IPS-11a (cell line): ENCODE measurements around the gene STIL.
"Not testable (repeated sequence)": the region's sequence is repeated elsewhere in the genome, so short reads cannot be mapped to it uniquely, and the experiment has no call there.

Experiments
- H3K4me3 ChIP-seq: one replicate; pipeline ENCODE4 v1.5.1; 2013; ENCODE audit warnings: low read depth, low read length, control low read depth

The STIL gene

GRCh38 chr1:47313915-47314664, at the start of gene STIL:
STIL (minus strand) TSS chr1:47314147; CDS start chr1:47310319, 3,828 bp downstream.
- peak within 1 kb of the TSS; percentile 91 for H3K4me3 ChIP-seq

- H3K4me3 ChIP-seq = no peak overlapping the region
Observed at GRCh38 chr1:47362828-47363227, 48.9 kb upstream of the STIL start.

GRCh38 chr1:47361380-47361779, 47.4 kb upstream of the STIL start:
- no peak overlapping the region for H3K4me3 ChIP-seq

GRCh38 chr1:47351305-47351704, 37.4 kb upstream of the STIL start:
- no peak overlapping the region for H3K4me3 ChIP-seq

GRCh38 chr1:47348246-47348645, 34.3 kb upstream of the STIL start:
- H3K4me3 ChIP-seq = no peak overlapping the region

- H3K4me3 ChIP-seq = no peak overlapping the region
Observed at GRCh38 chr1:47347735-47348134, 33.8 kb upstream of the STIL start.

- H3K4me3 ChIP-seq = not testable (repeated sequence)
Observed at GRCh38 chr1:47346979-47347378, 33.0 kb upstream of the STIL start.

GRCh38 chr1:47340227-47340626, 26.3 kb upstream of the STIL start:
- H3K4me3 ChIP-seq = no peak overlapping the region

- no peak overlapping the region for H3K4me3 ChIP-seq
Observed at GRCh38 chr1:47338249-47339077, 24.5 kb upstream of the STIL start.

- H3K4me3 ChIP-seq = no peak overlapping the region
Observed at GRCh38 chr1:47337350-47337749, 23.4 kb upstream of the STIL start.

GRCh38 chr1:47334765-47335435, 21.0 kb upstream of the STIL start:
- H3K4me3 ChIP-seq = peak overlapping the region; percentile 64

GRCh38 chr1:47333922-47334764, 20.2 kb upstream of the STIL start:
- peak overlapping the region; percentile 64 for H3K4me3 ChIP-seq

- H3K4me3 ChIP-seq = peak within 1 kb of the TSS; percentile 64
Observed at GRCh38 chr1:47333578-47333921, 19.6 kb upstream of the STIL start, which contains the start of gene CMPK1. CMPK1 (plus strand) TSS chr1:47333790; CDS start chr1:47333946, 156 bp downstream.

GRCh38 chr1:47332779-47333577, 19.0 kb upstream of the STIL start:
- peak overlapping the region; percentile 64 for H3K4me3 ChIP-seq

GRCh38 chr1:47331875-47332274, 17.9 kb upstream of the STIL start:
- H3K4me3 ChIP-seq = no peak overlapping the region

- H3K4me3 ChIP-seq = no peak overlapping the region
Observed at GRCh38 chr1:47330212-47330611, 16.3 kb upstream of the STIL start.

- H3K4me3 ChIP-seq = no peak overlapping the region
Observed at GRCh38 chr1:47328992-47329391, 15.0 kb upstream of the STIL start.

- H3K4me3 ChIP-seq = no peak overlapping the region
Observed at GRCh38 chr1:47326271-47326670, 12.3 kb upstream of the STIL start.

- no peak overlapping the region for H3K4me3 ChIP-seq
Observed at GRCh38 chr1:47325528-47325927, 11.6 kb upstream of the STIL start.

- H3K4me3 ChIP-seq = no peak overlapping the region
Observed at GRCh38 chr1:47324682-47325081, 10.7 kb upstream of the STIL start.
